Gastroesophageal sphincter (tissue), 4 donors: ENCODE data around the gene KCNMA1. TPM values are rescaled to one million over a fixed set of nuclear protein-coding genes. Genes with fewer than 3 reads are reported as not detected.

Source experiments
- ATAC-seq: fragments of 150-250 bp; one replicate; pipeline ENCODE4 v1.9.1; 2016; ENCODE audit warnings: mild to moderate bottlenecking, moderate library complexity
- H3K27ac ChIP-seq, 4 donors: fragments of 200-600 bp; sonication (generic) in 3 of 4; 1 replicate in 3 of 4; 2 replicates in 1 of 4; pipeline ENCODE4 v1.5.1; 2016 to 2019
- H3K27me3 ChIP-seq: fragments of 200-600 bp; sonication (generic); one replicate; pipeline ENCODE4 v1.5.1; 2019
- H3K36me3 ChIP-seq, 2 donors: fragments of 200-600 bp; sonication (generic); one replicate each; pipeline ENCODE4 v1.5.1; 2019; ENCODE audit warnings: control low read depth in 1 of 2
- H3K4me1 ChIP-seq, 3 donors: fragments of 200-600 bp; sonication (generic); 1 replicate in 2 of 3; 2 replicates in 1 of 3; pipeline ENCODE4 v1.5.1; 2016 to 2019; ENCODE audit warnings: control low read depth in 2 of 3
- H3K4me3 ChIP-seq, 2 donors: fragments of 200-600 bp; sonication (generic); one replicate each; pipeline ENCODE4 v1.5.1; 2019; ENCODE audit warnings: mild to moderate bottlenecking in 1 of 2, moderate library complexity in 1 of 2
- H3K9me3 ChIP-seq, 3 donors: fragments of 200-600 bp; sonication (generic); one replicate each; pipeline ENCODE4 v1.5.1; 2017 to 2019; ENCODE audit warnings: control low read depth in 2 of 3
- CTCF ChIP-seq, 4 experiments: fragments of 200-600 bp in 2 of 4; fragments of 450-650 bp in 2 of 4; sonication (generic) in 1 of 4; IDR thresholded peaks; one replicate each; pipeline ENCODE4 v1.5.1; 2017 to 2019; ENCODE audit warnings: antibody characterized with exemption in 4 of 4, mild to moderate bottlenecking in 2 of 4, moderate library complexity in 2 of 4
- EP300 ChIP-seq: sonication (generic); formaldehyde crosslinking; IDR thresholded peaks from one replicate; pipeline ENCODE4 v1.6.1; 2017; ENCODE audit warnings: antibody characterized with exemption, mild to moderate bottlenecking
- POLR2A ChIP-seq, 2 donors: fragments of 450-650 bp; IDR thresholded peaks; one replicate each; pipeline ENCODE4 v1.6.1; 2017; ENCODE audit warnings: antibody characterized with exemption in 2 of 2, mild to moderate bottlenecking in 2 of 2, moderate library complexity in 1 of 2
- POLR2AphosphoS5 ChIP-seq: sonication (generic); formaldehyde crosslinking; IDR thresholded peaks from one replicate; pipeline ENCODE4 v1.6.1; 2017; ENCODE audit warnings: antibody characterized with exemption
- WGBS, 2 donors: methylation state at CpG; one replicate each; pipeline ENCODE4 v1.1.5; 2018; ENCODE audit warnings: low coverage in 1 of 2; 5-methylcytosine and 5-hydroxymethylcytosine counted together
- total RNA-seq, 4 donors: library from RNA; depleted of rRNA; stranded (reverse); fragments of >200 nt; gene quantifications; one replicate each; pipeline ENCODE4 v1.1.0, GENCODE V29; 2016

Gene KCNMA1
- total RNA-seq, 4 donors from 2014 or later = 168 to 389 (median 323) TPM

GRCh38 chr10:77636282-77636966, 1.2 kb downstream of the KCNMA1 start:
- Histone ChIP-seq H3K4me1 (peaks cover 2 to 80% (median 27%) of the 10 kb centered on the region in 3 donors), H3K27me3 (peaks cover 35% of the 10 kb centered on the region), H3K36me3 (no peaks in the 10 kb centered on the region), H3K4me3 (peak overlapping the region; percentile 81), H3K9me3 (no peaks in the 10 kb centered on the region), H3K27ac (peak overlapping the region; percentile 65 to 95 (median 92))
- TF ChIP-seq EP300 = no peak
- peak in 3 of 4 experiments; percentile 25 to 55 (median 37) for TF ChIP-seq CTCF (IDR thresholded peaks at IDR 0.05)
- no peak for ATAC-seq
- WGBS, 2 donors = 0 to 3% methylated on average over 10 to 11 of the region's 41 CpGs

GRCh38 chr10:77635402-77636227, 2.0 kb downstream of the KCNMA1 start:
- H3K4me3 ChIP-seq = peak overlapping the region; percentile 81
- no peak for ATAC-seq
- peaks cover 35% of the 10 kb centered on the region for H3K27me3 ChIP-seq
- no peaks in the 10 kb centered on the region for H3K36me3 ChIP-seq
- peaks cover 2 to 80% (median 30%) of the 10 kb centered on the region in 3 donors for H3K4me1 ChIP-seq
- H3K27ac ChIP-seq = peak overlapping the region; percentile 65 to 95 (median 92)
- no peaks in the 10 kb centered on the region for H3K9me3 ChIP-seq
- WGBS, 2 donors = 8 to 21% methylated on average over 12 to 13 of the region's 13 CpGs
- no peak for TF ChIP-seq POLR2AphosphoS5
- TF ChIP-seq EP300 = no peak
- TF ChIP-seq POLR2A (IDR thresholded peaks at IDR 0.05) = no peak
- TF ChIP-seq CTCF (IDR thresholded peaks at IDR 0.05) = no peak

DNA sequence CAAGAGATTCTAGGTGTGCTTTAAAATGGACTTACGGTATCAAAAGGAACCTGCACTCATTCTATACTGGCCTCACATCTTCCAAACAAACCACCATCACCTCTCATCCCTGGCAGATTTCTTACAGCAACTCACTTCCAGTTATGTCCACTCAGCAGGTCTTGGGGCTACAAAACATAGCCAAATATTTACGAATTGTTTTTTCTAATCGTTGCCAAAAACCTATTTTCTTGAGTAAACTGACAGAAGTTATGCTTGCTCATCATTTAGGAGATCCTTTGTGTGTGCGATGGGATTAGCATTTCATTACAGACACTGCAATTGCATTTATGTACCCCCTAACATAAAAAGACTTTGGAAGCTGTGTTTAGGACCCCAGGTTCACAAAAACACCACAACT, 2.7 kb downstream of the KCNMA1 start:
- TF ChIP-seq POLR2A (IDR thresholded peaks at IDR 0.05) (no peak), EP300 (no peak), POLR2AphosphoS5 (no peak), CTCF (IDR thresholded peaks at IDR 0.05) (no peak)
- Histone ChIP-seq H3K4me3 (peak overlapping the region; percentile 81), H3K9me3 (no peaks in the 10 kb centered on the region), H3K4me1 (peaks cover 0 to 80% (median 31%) of the 10 kb centered on the region in 3 donors), H3K27ac (peak overlapping the region in 3 of 4 donors; percentile 91 to 95 (median 92)), H3K27me3 (peaks cover 35% of the 10 kb centered on the region), H3K36me3 (no peaks in the 10 kb centered on the region)
- no peak for ATAC-seq
- 22 to 59% methylated on average over 3 to 4 of the region's 4 CpGs for WGBS, 2 donors

- ATAC-seq = no peak
- peaks cover 0 to 80% (median 23%) of the 10 kb centered on the region in 3 donors for H3K4me1 ChIP-seq
- TF ChIP-seq POLR2AphosphoS5 = no peak
- no peak for TF ChIP-seq POLR2A (IDR thresholded peaks at IDR 0.05)
- no peak for TF ChIP-seq CTCF (IDR thresholded peaks at IDR 0.05)
- TF ChIP-seq EP300 = no peak
- peak overlapping the region in 3 of 4 donors; percentile 33 to 95 (median 91) for H3K27ac ChIP-seq
- H3K9me3 ChIP-seq = no peaks in the 10 kb centered on the region
- no peak overlapping the region for H3K4me3 ChIP-seq
- peaks cover 24% of the 10 kb centered on the region for H3K27me3 ChIP-seq
- 50 to 62% methylated on average over 2 to 3 of the region's 7 CpGs for WGBS, 2 donors
- H3K36me3 ChIP-seq = no peaks in the 10 kb centered on the region
Measured at GRCh38 chr10:77633376-77633775, 4.2 kb downstream of the KCNMA1 start.
